HEK293T (cell line): ENCODE measurements around the gene SLC13A3.
"Not testable (repeated sequence)": the region's sequence is repeated elsewhere in the genome, so short reads cannot be mapped to it uniquely, and the experiment has no call there.

ENCODE experiments used
- BHLHE40 ChIP-seq: fragments of 450-650 bp; IDR thresholded peaks from 2 replicates; pipeline ENCODE4 v1.6.1; 2016; ENCODE audit warnings: mild to moderate bottlenecking, moderate library complexity, borderline replicate concordance
- CTBP1 ChIP-seq: fragments of 450-650 bp; IDR thresholded peaks from 2 replicates; pipeline ENCODE4 v1.6.1; 2016; ENCODE audit warnings: borderline replicate concordance
- FOXK2 ChIP-seq: fragments of 450-650 bp; IDR thresholded peaks from 2 replicates; pipeline ENCODE4 v1.6.1; 2016; ENCODE audit warnings: mild to moderate bottlenecking
- FOXM1 ChIP-seq: fragments of 450-650 bp; IDR thresholded peaks from 2 replicates; pipeline ENCODE4 v1.6.1; 2017; ENCODE audit warnings: mild to moderate bottlenecking, borderline replicate concordance
- HDGF ChIP-seq: fragments of 450-650 bp; IDR thresholded peaks from 2 replicates; pipeline ENCODE4 v1.6.1; 2017; ENCODE audit warnings: antibody characterized with exemption, borderline replicate concordance
- L3MBTL2 ChIP-seq: fragments of 450-650 bp; conservative IDR thresholded peaks from 2 replicates; pipeline ENCODE4 v1.6.1; 2016; ENCODE audit warnings: mild to moderate bottlenecking
- LEF1 ChIP-seq: fragments of 450-650 bp; IDR thresholded peaks from 2 replicates; pipeline ENCODE4 v1.6.1; 2017; ENCODE audit warnings: mild to moderate bottlenecking, borderline replicate concordance
- PKNOX1 ChIP-seq: fragments of 450-650 bp; IDR thresholded peaks from 2 replicates; pipeline ENCODE4 v1.6.1; 2016
- SP1 ChIP-seq: fragments of 450-650 bp; IDR thresholded peaks from 2 replicates; pipeline ENCODE4 v1.6.1; 2017
- SUZ12 ChIP-seq: fragments of 450-650 bp; IDR thresholded peaks from 2 replicates; pipeline ENCODE4 v1.6.1; 2016; ENCODE audit warnings: mild to moderate bottlenecking
- TARDBP ChIP-seq: fragments of 450-650 bp; IDR thresholded peaks from 2 replicates; pipeline ENCODE4 v1.6.1; 2016
- ZNF384 ChIP-seq: fragments of 450-650 bp; IDR thresholded peaks from 2 replicates; pipeline ENCODE4 v1.6.1; 2016

DNA sequence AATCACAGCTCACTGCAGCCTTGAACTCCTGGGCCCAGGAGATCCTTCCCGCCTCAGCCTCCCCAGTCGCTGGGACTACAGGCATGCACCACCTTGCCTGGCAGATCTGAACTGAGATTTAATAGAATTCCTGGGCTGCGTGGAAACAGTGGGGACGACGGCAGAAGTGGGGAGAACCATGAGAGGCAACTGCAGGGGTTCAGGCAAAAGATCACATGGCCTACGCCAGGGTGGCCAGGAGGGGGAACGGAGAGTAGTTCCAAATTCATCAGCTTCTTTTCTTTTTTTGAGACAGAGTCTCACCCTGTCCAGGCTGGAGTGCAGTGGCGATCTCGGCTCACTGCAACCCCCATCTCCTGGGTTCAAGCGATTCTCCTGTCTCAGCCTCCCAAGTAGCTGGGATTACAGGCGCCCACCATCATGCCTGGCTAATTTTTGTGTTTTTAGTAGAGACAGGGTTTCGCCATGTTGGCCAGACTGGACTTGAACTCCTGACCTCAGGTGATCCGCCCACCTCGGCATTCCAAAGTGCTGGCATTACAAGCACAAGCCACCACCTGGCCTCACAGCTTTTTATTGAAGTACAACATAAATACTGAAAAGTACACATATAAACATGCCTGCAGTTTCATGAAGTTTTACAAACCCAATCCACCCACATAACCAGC, 25.5 kb upstream of the SLC13A3 start:
- not testable (repeated sequence) for TF ChIP-seq BHLHE40, ZNF384, FOXM1, SP1, SUZ12, LEF1, FOXK2, PKNOX1, HDGF, TARDBP, L3MBTL2, CTBP1
